HCT116 (cell line): ENCODE data around the gene WAPL.

Source experiments
- EZH2 ChIP-seq: fragments of 200-600 bp; sonication (generic); IDR thresholded peaks from 2 replicates; pipeline ENCODE4 v1.6.1; 2017; ENCODE audit warnings: antibody characterized with exemption, mixed run types
- JUND ChIP-seq: IDR thresholded peaks from 2 replicates; pipeline ENCODE4 v1.6.1; 2012

GRCh38 chr10:86506499-86506898 is 15.1 kb downstream of the WAPL start:
- no peak for TF ChIP-seq JUND
- TF ChIP-seq EZH2: no peak
